Smooth muscle cell of trachea (primary cell): ENCODE results near the gene CCR4. TPM values are rescaled to one million over a fixed set of nuclear protein-coding genes. Genes with fewer than 3 reads are reported as not detected.

ENCODE experiments used
- total RNA-seq: library from RNA; depleted of rRNA; stranded (reverse); fragments of >200 nt; gene quantifications from 2 replicates; pipeline ENCODE4 v1.2.1, GENCODE V29; 2014

The CCR4 gene
- not detected in 2 replicates for total RNA-seq

GRCh38 chr3:32951410-32951811 is at the start of gene CCR4:
Gene CCR4 (plus strand): TSS chr3:32951644. CDS start chr3:32953423, 1,779 bp downstream.

Other genes with a start within 250 kb of the CCR4 start
- not detected in 2 replicates for gene TRIM71, start 133.6 kb upstream of the CCR4 start, total RNA-seq
- 79.7 and 107 TPM in 2 replicates for gene GLB1, start 145.5 kb downstream of the CCR4 start, total RNA-seq
- 3.8 and 5.5 TPM in 2 replicates for gene TMPPE, start 145.5 kb downstream of the CCR4 start, total RNA-seq
- 257 and 507 TPM in 2 replicates for gene CRTAP, start 162.4 kb downstream of the CCR4 start, total RNA-seq